GM13976 (cell line): Measurements from ENCODE around the gene PLEKHH2.

Experiments used
- DNase-seq: peaks from one replicate; pipeline ENCODE4 v3.0.0; 2012; ENCODE audit warnings: low spot score
- in situ Hi-C: fragments of 300-500 bp; cut with MboI; formaldehyde crosslinking; loops from one replicate; pipeline ENCODE4 v1.12.0; 2022; ENCODE audit warnings: low sequenced_read_pairs, mixed read lengths, inconsistent platforms; ENCODE audit not compliant: unreplicated experiment
- TF ChIP-seq, protein P1 (sequence below): IDR thresholded peaks from 2 replicates; pipeline ENCODE4 v1.5.1; 2012; ENCODE audit warnings: borderline replicate concordance, mild to moderate bottlenecking; ENCODE audit not compliant: insufficient read depth; ENCODE audit errors: extremely low read depth, missing control alignments, control extremely low read depth

Gene PLEKHH2

DNA sequence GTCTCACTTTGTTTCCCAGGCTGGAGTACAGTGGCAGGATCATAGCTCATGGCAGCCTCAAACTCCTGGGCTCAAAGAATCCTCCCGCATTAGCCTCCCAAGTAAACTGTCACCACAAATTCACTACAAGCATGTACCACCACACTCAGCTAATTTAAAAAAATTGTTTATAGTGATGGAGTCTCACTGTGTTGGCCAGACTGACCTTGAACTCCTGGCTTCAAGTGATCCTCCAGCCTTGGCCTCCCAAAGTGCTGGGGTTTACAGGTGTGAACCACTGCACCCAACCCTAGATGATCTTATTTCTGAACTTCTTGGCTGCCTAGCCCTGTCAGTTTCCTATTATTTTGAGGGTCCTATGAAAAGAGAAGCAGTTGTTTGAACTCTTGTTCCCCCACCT lies 151.6 kb downstream of the PLEKHH2 start:
- DNase-seq: no peak
- TF ChIP-seq, protein P1, sequence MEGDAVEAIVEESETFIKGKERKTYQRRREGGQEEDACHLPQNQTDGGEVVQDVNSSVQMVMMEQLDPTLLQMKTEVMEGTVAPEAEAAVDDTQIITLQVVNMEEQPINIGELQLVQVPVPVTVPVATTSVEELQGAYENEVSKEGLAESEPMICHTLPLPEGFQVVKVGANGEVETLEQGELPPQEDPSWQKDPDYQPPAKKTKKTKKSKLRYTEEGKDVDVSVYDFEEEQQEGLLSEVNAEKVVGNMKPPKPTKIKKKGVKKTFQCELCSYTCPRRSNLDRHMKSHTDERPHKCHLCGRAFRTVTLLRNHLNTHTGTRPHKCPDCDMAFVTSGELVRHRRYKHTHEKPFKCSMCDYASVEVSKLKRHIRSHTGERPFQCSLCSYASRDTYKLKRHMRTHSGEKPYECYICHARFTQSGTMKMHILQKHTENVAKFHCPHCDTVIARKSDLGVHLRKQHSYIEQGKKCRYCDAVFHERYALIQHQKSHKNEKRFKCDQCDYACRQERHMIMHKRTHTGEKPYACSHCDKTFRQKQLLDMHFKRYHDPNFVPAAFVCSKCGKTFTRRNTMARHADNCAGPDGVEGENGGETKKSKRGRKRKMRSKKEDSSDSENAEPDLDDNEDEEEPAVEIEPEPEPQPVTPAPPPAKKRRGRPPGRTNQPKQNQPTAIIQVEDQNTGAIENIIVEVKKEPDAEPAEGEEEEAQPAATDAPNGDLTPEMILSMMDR: no peak
- in situ Hi-C loops: no loop called here

DNA sequence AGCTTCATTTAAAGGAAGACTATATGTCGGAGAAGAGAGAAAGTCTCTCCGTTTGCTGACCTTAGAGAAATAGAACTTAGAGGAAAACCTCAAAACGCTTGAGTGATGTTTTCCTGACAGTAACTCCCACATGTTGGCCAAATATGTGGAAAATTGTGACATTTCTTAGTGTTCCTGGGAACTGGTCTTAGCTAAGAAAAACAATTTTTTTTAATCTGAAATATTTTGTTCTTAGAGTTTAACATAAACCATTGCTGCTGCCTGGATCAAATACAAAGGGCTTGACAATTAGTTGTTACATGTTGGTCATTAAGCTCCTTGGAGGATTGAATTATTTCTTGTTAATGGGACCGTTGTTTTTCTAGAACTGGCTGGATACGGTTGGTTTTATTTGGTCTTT lies 153.1 kb downstream of the PLEKHH2 start:
- in situ Hi-C loops: no loop called here
- no peak for DNase-seq
- TF ChIP-seq, protein P1: no peak

DNA sequence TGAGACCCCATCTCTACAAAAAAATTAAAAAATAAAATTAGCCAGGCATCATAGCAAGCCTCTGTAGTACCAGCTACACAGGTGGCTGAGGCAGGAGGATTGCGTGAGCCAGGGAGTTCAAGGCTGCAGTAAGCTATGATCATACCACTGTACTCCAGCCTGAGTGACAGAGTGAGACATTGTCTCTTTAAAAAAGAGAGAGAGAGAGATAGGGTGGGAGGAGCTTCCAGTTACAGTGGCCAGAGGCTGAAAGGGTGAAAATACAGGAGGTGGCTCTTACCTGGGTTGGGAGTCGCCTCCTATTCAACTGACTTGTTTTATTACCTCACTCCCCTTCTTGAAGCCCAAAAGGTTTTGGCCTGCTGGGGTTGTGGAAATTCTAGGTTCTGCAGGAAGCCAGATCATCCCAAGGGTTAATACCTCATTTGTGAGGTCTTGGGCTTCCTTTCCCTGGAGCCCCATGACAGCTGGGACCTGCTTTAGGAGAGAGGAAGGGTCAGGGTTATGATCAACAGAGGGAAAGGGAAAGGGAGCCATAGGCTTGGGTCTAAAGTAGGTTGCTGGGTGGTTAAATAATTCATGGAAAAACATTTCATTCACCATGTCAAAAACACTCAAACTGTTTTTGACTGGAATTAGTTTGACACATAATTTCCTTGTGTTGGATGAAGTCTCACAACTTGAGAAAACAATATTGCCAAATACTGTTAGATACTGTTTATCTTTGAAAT lies 154.1 kb downstream of the PLEKHH2 start:
- TF ChIP-seq, protein P1: no peak
- in situ Hi-C loops: no loop called here
- no peak for DNase-seq

DNA sequence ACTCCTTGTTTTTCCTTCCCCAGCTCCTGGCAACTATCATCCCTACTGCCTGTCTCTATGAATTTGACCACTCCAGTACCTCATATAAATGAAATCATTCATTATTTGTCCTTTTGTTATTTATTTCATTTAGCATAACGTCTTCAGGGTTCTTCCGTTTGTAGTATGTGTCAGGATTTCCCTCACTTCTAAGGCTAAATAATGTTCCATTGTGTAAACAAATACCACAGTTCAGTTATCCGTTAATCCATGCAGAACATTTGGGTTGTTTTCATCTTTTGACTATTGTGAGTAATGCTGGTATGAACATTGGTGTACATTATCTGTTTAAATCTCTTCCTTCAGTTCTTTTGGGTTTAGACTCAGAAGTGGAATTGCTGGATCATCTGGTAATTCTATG lies 155.6 kb downstream of the PLEKHH2 start:
- no peak for DNase-seq
- in situ Hi-C loops: no loop called here
- TF ChIP-seq, protein P1: no peak

DNA sequence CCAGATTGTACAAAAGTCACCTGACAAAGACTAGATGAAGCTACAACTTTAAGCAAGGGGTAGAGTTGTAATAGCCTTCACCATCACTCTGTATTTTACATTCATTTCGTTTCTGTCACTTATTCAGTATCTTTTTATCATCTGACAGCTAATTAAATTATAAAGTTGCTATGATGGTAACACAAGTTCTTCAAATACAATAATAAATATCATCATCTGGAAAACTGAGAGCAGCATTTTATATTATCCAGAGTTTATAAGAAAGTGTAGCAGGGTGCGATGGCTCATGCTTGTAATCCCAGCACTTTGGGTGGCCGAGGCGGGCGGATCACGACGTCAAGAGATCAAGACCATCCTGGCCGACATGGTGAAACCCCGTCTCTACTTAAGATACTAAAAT lies 157.9 kb downstream of the PLEKHH2 start:
- TF ChIP-seq, protein P1: no peak

DNA sequence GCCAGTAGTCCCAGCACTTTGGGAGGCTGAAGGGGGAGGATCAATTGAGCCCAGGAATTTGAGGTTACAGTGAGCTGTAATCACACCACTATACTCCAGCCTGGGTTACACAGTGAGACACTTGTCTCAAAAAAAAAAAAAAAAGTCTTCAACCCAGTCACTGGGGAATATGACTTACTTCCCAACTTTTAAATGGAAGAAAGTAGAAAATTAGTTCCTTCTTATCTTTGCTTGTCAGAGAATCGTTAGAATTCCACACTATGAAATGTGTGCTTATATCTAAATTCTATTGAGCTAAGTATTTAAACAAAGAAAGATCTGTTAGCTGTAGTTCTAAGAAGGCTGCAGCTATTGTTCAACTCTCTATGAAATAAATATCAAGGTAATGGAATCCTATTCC lies 159.1 kb downstream of the PLEKHH2 start:
- no peak for DNase-seq
- in situ Hi-C loops: no loop called here
- TF ChIP-seq, protein P1: no peak

More for the DNA sequence above, 157.9 kb downstream of the PLEKHH2 start:
- DNase-seq: no peak
- in situ Hi-C loops: no loop called here
